Bronchial epithelial cell (primary cell): ENCODE data around the gene TMPRSS6. TPM values are rescaled to one million over a fixed set of nuclear protein-coding genes. Genes with fewer than 3 reads are reported as not detected.
A peak's percentile ranks its signal among the peaks of the same experiment; 100 is the strongest.

ENCODE experiments used
- DNase-seq: peaks from one replicate; pipeline ENCODE4 v3.0.0-alpha.2; 2010; ENCODE audit warnings: low read depth
- FAIRE-seq: peaks from 2 replicates; lab custom pipeline; 2011; peaks lifted over from hg19 to GRCh38; lab: Jason Lieb, UNC
- H3K27me3 ChIP-seq: 2 replicates; pipeline ENCODE4 v1.5.1; 2011; ENCODE audit warnings: low read length; ENCODE audit not compliant: control insufficient read depth, insufficient read depth
- H3K36me3 ChIP-seq: 2 replicates; pipeline ENCODE4 v1.5.1; 2011; ENCODE audit warnings: low read length; ENCODE audit not compliant: control insufficient read depth, insufficient read depth
- H3K4me3 ChIP-seq: 2 replicates; pipeline ENCODE4 v1.5.1; 2011; ENCODE audit warnings: mild to moderate bottlenecking, low read depth, low read length, control low read depth
- total RNA-seq: library from RNA; depleted of rRNA; stranded (reverse); fragments of >200 nt; gene quantifications from 2 replicates; pipeline ENCODE4 v1.2.1, GENCODE V29; 2014
- TF ChIP-seq, protein P1 (sequence below): IDR thresholded peaks from 2 replicates; pipeline ENCODE4 v1.5.1; 2011; ENCODE audit warnings: mild to moderate bottlenecking, moderate library complexity, low read length, control low read depth, inconsistent platforms; ENCODE audit not compliant: insufficient read depth, severe bottlenecking

Gene TMPRSS6
- total RNA-seq, 1 donor from 2014 or later, result not detected

GRCh38 chr22:37138849-37139561 lies 29.5 kb upstream of the TMPRSS6 start:
- no peak overlapping the region for H3K4me3 ChIP-seq
- DNase-seq (no peak), FAIRE-seq (no peak)
- no peaks in the 10 kb centered on the region for H3K27me3 ChIP-seq
- no peaks in the 10 kb centered on the region for H3K36me3 ChIP-seq
- TF ChIP-seq, protein P1, sequence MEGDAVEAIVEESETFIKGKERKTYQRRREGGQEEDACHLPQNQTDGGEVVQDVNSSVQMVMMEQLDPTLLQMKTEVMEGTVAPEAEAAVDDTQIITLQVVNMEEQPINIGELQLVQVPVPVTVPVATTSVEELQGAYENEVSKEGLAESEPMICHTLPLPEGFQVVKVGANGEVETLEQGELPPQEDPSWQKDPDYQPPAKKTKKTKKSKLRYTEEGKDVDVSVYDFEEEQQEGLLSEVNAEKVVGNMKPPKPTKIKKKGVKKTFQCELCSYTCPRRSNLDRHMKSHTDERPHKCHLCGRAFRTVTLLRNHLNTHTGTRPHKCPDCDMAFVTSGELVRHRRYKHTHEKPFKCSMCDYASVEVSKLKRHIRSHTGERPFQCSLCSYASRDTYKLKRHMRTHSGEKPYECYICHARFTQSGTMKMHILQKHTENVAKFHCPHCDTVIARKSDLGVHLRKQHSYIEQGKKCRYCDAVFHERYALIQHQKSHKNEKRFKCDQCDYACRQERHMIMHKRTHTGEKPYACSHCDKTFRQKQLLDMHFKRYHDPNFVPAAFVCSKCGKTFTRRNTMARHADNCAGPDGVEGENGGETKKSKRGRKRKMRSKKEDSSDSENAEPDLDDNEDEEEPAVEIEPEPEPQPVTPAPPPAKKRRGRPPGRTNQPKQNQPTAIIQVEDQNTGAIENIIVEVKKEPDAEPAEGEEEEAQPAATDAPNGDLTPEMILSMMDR, result no peak

GRCh38 chr22:37137903-37138665 lies 28.6 kb upstream of the TMPRSS6 start:
- no peak for DNase-seq
- Histone ChIP-seq H3K36me3 (no peaks in the 10 kb centered on the region), H3K27me3 (no peaks in the 10 kb centered on the region), H3K4me3 (no peak overlapping the region)
- TF ChIP-seq, protein P1, result no peak
- peak; percentile 55 for FAIRE-seq

DNA sequence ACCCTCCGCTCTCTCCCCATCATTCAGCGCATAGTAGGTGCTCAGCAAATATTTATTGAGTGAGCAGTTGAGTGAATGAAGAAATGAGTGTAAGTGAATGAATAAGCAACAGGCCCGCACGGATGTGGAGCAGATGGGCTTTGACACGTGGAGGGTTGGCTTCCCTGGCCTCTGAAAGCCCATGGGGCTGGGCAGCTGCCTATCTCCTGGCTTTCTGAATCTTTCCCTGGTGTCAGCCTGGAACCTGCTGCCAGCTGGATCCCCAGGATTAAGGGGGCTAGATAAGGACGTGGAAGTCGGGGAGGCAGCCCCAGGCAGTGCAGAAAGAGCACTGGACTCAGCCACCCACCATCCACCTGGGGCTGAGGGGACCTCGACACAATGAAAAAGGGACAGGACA lies 27.6 kb upstream of the TMPRSS6 start:
- no peaks in the 10 kb centered on the region for H3K36me3 ChIP-seq
- TF ChIP-seq, protein P1, result no peak
- DNase-seq (no peak), FAIRE-seq (no peak)
- no peaks in the 10 kb centered on the region for H3K27me3 ChIP-seq
- H3K4me3 ChIP-seq, result no peak overlapping the region

DNA sequence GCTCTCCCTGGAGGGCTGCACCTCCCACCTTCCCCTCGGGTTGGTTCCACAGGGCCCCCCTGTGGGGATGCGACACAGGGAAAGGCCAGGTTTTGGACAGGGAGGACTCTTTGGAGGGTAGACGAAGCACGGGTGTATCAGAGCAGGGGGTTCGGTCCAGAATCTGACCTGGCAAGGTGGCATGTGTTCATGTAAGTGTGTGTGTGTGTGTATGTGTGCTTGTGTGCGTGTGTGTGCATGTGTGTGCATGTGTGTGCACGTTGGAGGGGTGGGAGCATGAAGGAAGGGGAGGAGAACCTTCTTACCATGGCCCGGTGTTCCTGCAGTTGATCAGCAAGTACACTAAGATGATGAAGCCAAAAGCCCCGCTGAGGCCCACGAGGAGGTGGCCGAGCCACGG lies 25.5 kb upstream of the TMPRSS6 start:
- TF ChIP-seq, protein P1, result no peak
- DNase-seq, result no peak
- peak; percentile 18 for FAIRE-seq
- H3K4me3 ChIP-seq, result no peak overlapping the region
- no peaks in the 10 kb centered on the region for H3K36me3 ChIP-seq
- H3K27me3 ChIP-seq, result no peaks in the 10 kb centered on the region

DNA sequence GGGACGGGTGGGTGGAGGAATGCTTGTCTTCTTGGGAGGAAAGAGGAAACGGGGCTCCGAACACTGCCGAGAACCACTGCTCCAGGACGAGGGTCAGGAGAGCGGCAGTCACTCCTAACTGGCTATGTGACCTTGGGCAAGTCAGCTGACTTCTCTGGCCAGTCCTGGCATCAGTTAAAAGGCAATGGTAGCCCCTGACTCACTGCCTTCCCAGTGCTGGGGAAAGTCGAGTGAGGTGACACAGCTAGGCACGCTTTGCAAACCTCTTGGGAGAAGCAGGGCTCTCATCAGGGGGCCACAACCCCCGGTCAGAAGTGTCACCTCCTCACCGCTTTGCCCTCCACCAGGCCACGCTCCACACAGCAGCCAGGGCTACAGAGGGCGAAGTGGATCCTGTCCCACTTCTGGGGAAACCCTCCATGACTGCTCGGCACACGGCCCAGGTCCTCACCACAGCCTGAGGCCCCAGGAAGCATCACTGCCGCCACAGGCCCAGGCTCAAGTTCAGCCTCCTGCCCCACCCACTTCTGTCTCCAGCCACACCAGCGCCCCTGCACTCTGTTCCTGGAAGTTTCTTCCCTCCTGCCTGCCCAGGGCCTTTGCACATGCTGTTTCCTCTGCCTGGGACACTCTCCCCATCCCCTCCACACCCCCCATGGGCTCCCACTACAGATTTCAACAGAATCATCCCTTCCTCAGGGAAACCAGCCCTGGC lies 23.9 kb upstream of the TMPRSS6 start:
- DNase-seq, result no peak
- no peaks in the 10 kb centered on the region for H3K27me3 ChIP-seq
- no peak for FAIRE-seq
- TF ChIP-seq, protein P1, result no peak
- no peaks in the 10 kb centered on the region for H3K36me3 ChIP-seq
- no peak overlapping the region for H3K4me3 ChIP-seq
